Lower leg skin (tissue), 3 donors: Measurements from ENCODE around the gene MITF.

Experiments used
- CTCF ChIP-seq, 3 donors: fragments of 450-650 bp; IDR thresholded peaks; one replicate each; pipeline ENCODE4 v1.5.1; 2016; ENCODE audit warnings: antibody characterized with exemption in 3 of 3, mild to moderate bottlenecking in 3 of 3, moderate library complexity in 2 of 3
- POLR2A ChIP-seq, 2 donors: fragments of 450-650 bp; IDR thresholded peaks; one replicate each; pipeline ENCODE4 v1.6.1; 2016 to 2017; ENCODE audit warnings: antibody characterized with exemption in 2 of 2, mild to moderate bottlenecking in 1 of 2, moderate library complexity in 1 of 2

DNA sequence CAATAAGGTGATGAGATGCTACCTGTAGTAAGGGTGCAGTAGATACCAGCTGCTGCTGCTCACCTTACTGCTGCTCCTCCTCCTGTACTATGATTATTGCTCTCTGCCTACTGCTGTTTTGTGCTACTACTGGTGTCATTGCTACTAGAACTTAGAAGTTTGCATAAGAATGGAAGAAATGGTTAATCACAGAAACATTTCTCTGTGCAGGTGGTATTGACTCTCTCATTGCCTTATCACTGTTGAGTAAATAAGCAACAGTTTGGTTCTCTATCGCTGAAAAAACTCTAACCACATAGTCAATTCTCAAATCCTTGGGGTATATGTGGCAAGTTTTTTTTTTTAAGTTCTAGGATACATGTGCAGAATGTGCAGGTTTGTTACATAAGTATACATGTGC, 16.5 kb downstream of the MITF start:
- TF ChIP-seq POLR2A (IDR thresholded peaks at IDR 0.05), result no peak
- no peak for TF ChIP-seq CTCF (IDR thresholded peaks at IDR 0.05)
